Measurements from ENCODE around the gene PRSS1.

GRCh38 chr7:142754681-142755575 lies 5.7 kb downstream of the PRSS1 start:
- TF ChIP-seq POLR2A (IDR thresholded peaks at IDR 0.05; ENCODE audit: low read length) (no peak), GATA1 (IDR thresholded peaks at IDR 0.05; ENCODE audit: low read depth, low read length) (no peak)

All from erythroblast (primary cell).